K562 (cell line): ENCODE results near the gene ITSN1. TPM values are rescaled to one million over a fixed set of nuclear protein-coding genes. Genes with fewer than 3 reads are reported as not detected.

ENCODE experiments used
- ATF6 ChIP-seq: sonication (generic); formaldehyde crosslinking; IDR thresholded peaks from 2 replicates; pipeline ENCODE4 v1.4.0; 2020; ENCODE audit warnings: mild to moderate bottlenecking, missing genetic modification reagents
- CREM ChIP-seq: IDR thresholded peaks from 2 replicates; pipeline ENCODE4 v1.6.1; 2014; ENCODE audit warnings: antibody characterized with exemption, low read depth
- CTBP1 ChIP-seq: fragments of 450-650 bp; IDR thresholded peaks from 2 replicates; pipeline ENCODE4 v1.6.1; 2016; ENCODE audit warnings: borderline replicate concordance
- HMBOX1 ChIP-seq: sonication (generic); IDR thresholded peaks from 2 replicates; pipeline ENCODE4 v1.6.1; 2016
- NCOR1 ChIP-seq: fragments of 450-650 bp; IDR thresholded peaks from 2 replicates; pipeline ENCODE4 v1.6.1; 2016; ENCODE audit warnings: mild to moderate bottlenecking, moderate library complexity
- PBX2 ChIP-seq, 2 experiments: IDR thresholded peaks in 1 of 2; conservative IDR thresholded peaks in 1 of 2; 2 replicates each; pipeline ENCODE4 v1.6.1; 2016; ENCODE audit warnings: low read depth in 2 of 2, mild to moderate bottlenecking in 1 of 2, missing compliant biosample characterization in 1 of 2, missing genetic modification characterization in 1 of 2, moderate library complexity in 1 of 2
- REST ChIP-seq, 2 experiments: fragments of 450-650 bp; formaldehyde crosslinking in 1 of 2; IDR thresholded peaks; 2 replicates each; pipeline versions ENCODE4 v1.4.0 to v1.6.1; 2014 to 2020; ENCODE audit warnings: mild to moderate bottlenecking in 2 of 2, borderline replicate concordance in 1 of 2, low read depth in 1 of 2
- SOX6 ChIP-seq: fragments of 450-650 bp; IDR thresholded peaks from 2 replicates; pipeline ENCODE4 v1.6.1; 2014; ENCODE audit warnings: mild to moderate bottlenecking
- VEZF1 ChIP-seq: fragments of 200-800 bp; sonication (Bioruptor generic); IDR thresholded peaks from 2 replicates; pipeline ENCODE4 v1.6.1; 2017; ENCODE audit warnings: missing genetic modification characterization, missing compliant biosample characterization
- polyA plus RNA-seq, 8 experiments: library from polyadenylated mRNA; depleted of rRNA in 4 of 8; stranded (reverse) in 5 of 8; unstranded in 3 of 8; fragments of >200 nt; fragmentation: Nextera tagmentation in 2 of 8; fragmentation: Illumina TruSeq in 1 of 8; extraction: Ambion mirVana in 2 of 8; extraction: Trizol in 1 of 8; gene quantifications; 2 replicates each; pipeline versions ENCODE4 v1.2.1 to v1.2.3, GENCODE V29; 2011 to 2014; ENCODE audit warnings: inconsistent platforms in 1 of 8, missing spikeins in 1 of 8
- total RNA-seq, 7 experiments: library from RNA; depleted of rRNA in 6 of 7; stranded (reverse); fragments of >200 nt in 6 of 7; fragmentation: Illumina TruSeq in 2 of 7; extraction: Trizol in 2 of 7; gene quantifications; 2 replicates each; pipeline versions ENCODE4 v1.2.1 to v1.2.3, GENCODE V29; 2011 to 2021; ENCODE audit warnings: low replicate concordance in 1 of 7

The ITSN1 gene
- total and polyA plus RNA-seq, 9 of the 15 experiments (the other 6 are each of a cell fraction or from before 2014, with no cell fraction given): 1.1 to 12.6 (median 4.8) TPM

GRCh38 chr21:33682992-33683627, 40.8 kb downstream of the ITSN1 start (continued):
- TF ChIP-seq ATF6 (CRISPR knock-in tag): no peak
- no peak for TF ChIP-seq VEZF1 (CRISPR knock-in tag)
- peak; percentile 93 for TF ChIP-seq HMBOX1
- no peak for TF ChIP-seq PBX2 (CRISPR knock-in tag; IDR thresholded peaks at IDR 0.05; ENCODE audit: low read depth)
- peak; percentile 92 for TF ChIP-seq PBX2 (tag; conservative IDR thresholded peaks at IDR 0.05; ENCODE audit: low read depth)
- peak; percentile 23; the same call in 1 of the 2 replicates for TF ChIP-seq CREM
- TF ChIP-seq NCOR1: no peak
- TF ChIP-seq REST (IDR thresholded peaks at IDR 0.05; ENCODE audit: borderline replicate concordance): peak; percentile 30; the same call in 1 of the 2 replicates
- TF ChIP-seq REST (CRISPR knock-in tag; IDR thresholded peaks at IDR 0.05; ENCODE audit: low read depth): no peak
- TF ChIP-seq SOX6: peak; percentile 89
- peak; percentile 51; the same call in 1 of the 2 replicates for TF ChIP-seq CTBP1
